Measurements from ENCODE around the gene SCAMP1. TPM values are rescaled to one million over a fixed set of nuclear protein-coding genes. Genes with fewer than 3 reads are reported as not detected.

The SCAMP1 gene
- total and polyA plus RNA-seq, 2 of the 8 experiments (the other 6 are each of a cell fraction or from before 2014, with no cell fraction given) = 18.6 to 55.9 TPM

DNA sequence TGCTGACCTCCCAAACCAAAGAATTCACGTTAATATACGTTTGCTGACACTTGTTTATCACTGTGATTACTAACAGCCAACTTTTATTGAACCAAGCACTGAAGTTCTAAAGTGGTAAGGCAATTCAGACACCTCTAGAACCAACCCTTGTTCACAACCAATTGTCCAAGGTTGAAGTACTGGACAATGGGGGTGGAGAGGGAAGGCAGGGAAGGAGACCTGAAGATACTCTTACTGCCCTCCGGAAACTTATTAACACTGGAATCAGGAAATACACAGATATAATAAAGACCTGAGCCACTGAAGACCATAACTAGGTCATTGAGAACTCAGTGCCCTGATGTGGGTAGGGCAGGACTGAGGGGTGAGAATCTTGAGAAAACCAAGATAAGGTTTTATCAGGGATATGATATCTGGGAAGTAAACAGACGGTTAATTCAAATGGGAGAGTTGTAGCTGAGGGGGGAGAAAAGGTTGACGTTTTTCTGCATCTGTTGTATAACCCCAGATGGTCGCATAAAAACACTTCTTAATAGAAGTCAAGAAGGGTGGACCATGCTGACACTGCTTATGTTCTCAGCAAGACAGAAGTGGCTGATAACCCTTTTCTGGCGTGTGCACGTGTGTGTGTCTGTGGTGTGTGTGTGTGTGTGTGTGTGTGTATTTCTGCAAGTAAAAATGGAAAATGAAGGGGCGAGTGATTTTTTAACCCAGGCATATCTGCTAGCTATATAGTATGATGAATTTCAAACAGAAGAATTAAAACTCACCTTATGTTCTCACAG is 162.3 kb downstream of the SCAMP1 start:
- no peak for TF ChIP-seq PHF8 (conservative IDR thresholded peaks at IDR 0.05; ENCODE audit: low read depth, low read length)
- no peak for TF ChIP-seq BRCA1 (IDR thresholded peaks at IDR 0.05; ENCODE audit: low read depth, low read length)
- POLR2A ChIA-PET (ENCODE audit: partially characterized antibody) = no interaction called here
- Histone ChIP-seq H3K4me1 (replicated peaks in 1 of 4; ENCODE audit: control insufficient read depth in 3 of 4, insufficient read depth in 4 of 4, low read length in 3 of 4) (peaks cover 0 to 16% (median 2%) of the 10 kb centered on the region in 4 experiments; a peak in 4 of 7 replicates), H3K79me2 (ENCODE audit: control insufficient read depth in 1 of 2, insufficient read depth in 2 of 2, low read length in 2 of 2) (peaks cover 0 to 11% of the 10 kb centered on the region in 2 experiments; a peak in 3 of 4 replicates), H3K4ac (replicated peaks; ENCODE audit: insufficient read length, low read depth, low read length) (no peak overlapping the region), H2AK5ac (ENCODE audit: low read depth, low read length) (no peak overlapping the region), H3K9me3 (ENCODE audit: insufficient read depth in 2 of 2, low read depth in 1 of 2, low read length in 1 of 2) (no peaks in the 10 kb centered on the region), H3K14ac (ENCODE audit: insufficient read length) (no peak overlapping the region), H2AFZ (ENCODE audit: low read length) (no peak overlapping the region), H4K91ac (replicated peaks; ENCODE audit: insufficient read length, low read length) (no peak overlapping the region), H4K5ac (ENCODE audit: insufficient read length, low read depth, low read length) (no peak overlapping the region), H3K23ac (ENCODE audit: insufficient read length) (no peak overlapping the region), H2BK20ac (ENCODE audit: low read length) (no peak overlapping the region), H3K27ac (ENCODE audit: low read depth, low read length) (no peak overlapping the region), H3K56ac (replicated peaks; ENCODE audit: insufficient read length, low read depth, low read length) (no peak overlapping the region), H2BK5ac (ENCODE audit: low read depth, low read length) (no peak overlapping the region), H2BK12ac (ENCODE audit: low read depth, low read length) (no peak overlapping the region), H4K20me1 (replicated peaks in 1 of 2; ENCODE audit: control insufficient read depth in 1 of 2, insufficient read depth in 2 of 2, low read length in 2 of 2) (peaks cover 2 to 3% of the 10 kb centered on the region in 2 experiments), H3K4me2 (ENCODE audit: insufficient read depth in 1 of 2, low read depth in 2 of 2, low read length in 2 of 2) (no peak overlapping the region), H3K9ac (replicated peaks in 1 of 4; ENCODE audit: extremely low read depth in 1 of 4, low read depth in 3 of 4, low read length in 3 of 4) (no peak overlapping the region), H3K79me1 (ENCODE audit: low read depth, low read length) (peaks cover 2% of the 10 kb centered on the region; the same call in 1 of the 2 replicates), H3K23me2 (ENCODE audit: low read depth, low read length) (no peaks in the 10 kb centered on the region), H2BK15ac (ENCODE audit: low read length) (no peak overlapping the region), H2BK120ac (replicated peaks; ENCODE audit: low read depth, low read length) (no peak overlapping the region), H3K18ac (ENCODE audit: extremely low read depth, low read length) (no peak overlapping the region), H3K4me3 (ENCODE audit: extremely low read depth in 1 of 4, insufficient read depth in 2 of 4, low read depth in 3 of 4, low read length in 4 of 4) (no peak overlapping the region), H4K8ac (ENCODE audit: extremely low read depth, insufficient read depth, low read length) (no peak overlapping the region), H3K27me3 (replicated peaks in 1 of 4; ENCODE audit: control insufficient read depth in 3 of 4, extremely low read depth in 1 of 4, insufficient read depth in 3 of 4, low read length in 3 of 4) (no peaks in the 10 kb centered on the region), H3K36me3 (ENCODE audit: control insufficient read depth in 2 of 4, insufficient read depth in 4 of 4, low read length in 3 of 4) (no peaks in the 10 kb centered on the region)
- FAIRE-seq = no peak
- CTCF ChIA-PET (ENCODE audit: partially characterized antibody) = interaction anchor here (1.2 to 1.4 kb wide), 2 partner anchors 15 to 55 kb away, joined by 3 read pairs; no protein-coding TSS in a partner anchor
- no peak for DNase-seq (ENCODE audit: low read depth in 1 of 2, low spot score in 2 of 2)
- WGBS, 2 experiments (ENCODE audit: extremely low coverage in 1 of 2, insufficient coverage in 1 of 2, insufficient read length in 1 of 2, insufficient replicate concordance in 2 of 2, low coverage in 1 of 2, low lambda C conversion rate in 2 of 2, missing lambda C conversion rate in 1 of 2) = 90% methylated on average over 9 of the region's 9 CpGs; no CpG with 5 or more reads in 1 of the 2 experiments
